Measurements from ENCODE around the gene SLC9A5.

DNA sequence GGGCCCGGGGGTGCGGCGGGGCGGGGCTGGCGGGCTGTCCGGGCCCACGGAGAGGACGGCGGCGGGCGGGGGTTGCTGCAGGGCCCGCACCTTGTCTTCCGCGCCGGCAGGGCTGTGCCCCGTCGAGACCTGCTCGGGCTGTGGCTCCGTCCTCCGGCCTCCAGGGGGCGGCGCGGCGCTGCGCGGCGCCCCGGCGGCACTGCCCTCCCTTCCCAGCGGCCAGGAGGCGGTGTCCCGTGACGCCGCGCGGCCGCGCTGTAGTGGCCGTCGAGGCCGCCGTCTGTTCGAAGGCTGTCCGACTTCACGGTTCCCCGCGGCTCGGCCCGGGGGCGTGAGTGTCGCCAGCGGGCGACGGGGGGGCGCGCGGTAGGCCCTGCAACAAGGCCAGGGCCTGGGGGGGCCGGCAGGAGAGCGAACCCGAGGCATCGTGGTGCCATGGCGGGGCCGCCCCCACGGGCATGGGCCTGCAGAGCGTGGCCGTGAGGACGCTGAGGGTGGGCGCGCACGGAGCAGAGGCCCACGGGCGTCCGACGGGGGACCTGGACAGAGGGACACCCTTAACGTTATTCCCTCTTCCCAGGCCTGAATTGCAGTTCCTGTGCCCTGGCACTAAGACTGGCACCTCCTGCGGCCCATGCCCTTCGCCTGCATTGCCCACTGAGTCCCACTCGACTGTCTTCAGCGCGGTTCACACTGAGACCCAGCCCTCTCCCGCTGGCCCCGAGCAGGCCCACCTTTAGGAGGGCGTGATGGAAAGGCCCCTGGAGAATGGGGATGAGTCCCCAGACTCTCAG is 30.7 kb downstream of the SLC9A5 start, which contains the start of gene PLEKHG4:
- TF ChIP-seq, protein P1, sequence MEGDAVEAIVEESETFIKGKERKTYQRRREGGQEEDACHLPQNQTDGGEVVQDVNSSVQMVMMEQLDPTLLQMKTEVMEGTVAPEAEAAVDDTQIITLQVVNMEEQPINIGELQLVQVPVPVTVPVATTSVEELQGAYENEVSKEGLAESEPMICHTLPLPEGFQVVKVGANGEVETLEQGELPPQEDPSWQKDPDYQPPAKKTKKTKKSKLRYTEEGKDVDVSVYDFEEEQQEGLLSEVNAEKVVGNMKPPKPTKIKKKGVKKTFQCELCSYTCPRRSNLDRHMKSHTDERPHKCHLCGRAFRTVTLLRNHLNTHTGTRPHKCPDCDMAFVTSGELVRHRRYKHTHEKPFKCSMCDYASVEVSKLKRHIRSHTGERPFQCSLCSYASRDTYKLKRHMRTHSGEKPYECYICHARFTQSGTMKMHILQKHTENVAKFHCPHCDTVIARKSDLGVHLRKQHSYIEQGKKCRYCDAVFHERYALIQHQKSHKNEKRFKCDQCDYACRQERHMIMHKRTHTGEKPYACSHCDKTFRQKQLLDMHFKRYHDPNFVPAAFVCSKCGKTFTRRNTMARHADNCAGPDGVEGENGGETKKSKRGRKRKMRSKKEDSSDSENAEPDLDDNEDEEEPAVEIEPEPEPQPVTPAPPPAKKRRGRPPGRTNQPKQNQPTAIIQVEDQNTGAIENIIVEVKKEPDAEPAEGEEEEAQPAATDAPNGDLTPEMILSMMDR (conservative IDR thresholded peaks at IDR 0.05; ENCODE audit: low read length): peak; percentile 65
- TF ChIP-seq EZH2phosphoT487 (IDR thresholded peaks at IDR 0.05; ENCODE audit: borderline replicate concordance, low read depth, low read length): no peak

Measured in OCI-LY7 (cell line).